ENCODE measurements around the gene GPD1L.
"Not testable (repeated sequence)": the region's sequence is repeated elsewhere in the genome, so short reads cannot be mapped to it uniquely, and the experiment has no call there.

GPD1L gene

DNA sequence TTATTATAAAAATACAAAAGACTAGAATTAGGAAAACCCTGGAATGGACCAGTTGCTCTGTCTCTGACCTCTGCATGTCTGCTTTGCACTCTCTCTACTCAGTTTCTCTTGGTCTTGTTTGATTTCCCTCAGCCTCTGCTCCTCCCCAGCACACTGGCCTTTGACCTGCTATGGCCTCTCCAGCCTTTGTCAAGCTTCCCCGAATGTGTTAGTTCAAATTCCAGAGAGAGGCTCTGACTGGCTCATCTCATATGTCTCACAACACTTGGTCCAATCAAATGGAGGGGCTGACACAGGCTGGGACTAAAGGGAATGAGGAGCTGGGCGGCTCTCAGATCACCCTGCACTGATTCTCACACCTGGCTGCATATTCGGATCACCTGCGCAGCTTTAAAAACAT lies 79.7 kb downstream of the GPD1L start:
- no peak for DNase-seq

GRCh38 chr3:32186876-32187275 lies 80.5 kb downstream of the GPD1L start:
- no peak for DNase-seq

DNA sequence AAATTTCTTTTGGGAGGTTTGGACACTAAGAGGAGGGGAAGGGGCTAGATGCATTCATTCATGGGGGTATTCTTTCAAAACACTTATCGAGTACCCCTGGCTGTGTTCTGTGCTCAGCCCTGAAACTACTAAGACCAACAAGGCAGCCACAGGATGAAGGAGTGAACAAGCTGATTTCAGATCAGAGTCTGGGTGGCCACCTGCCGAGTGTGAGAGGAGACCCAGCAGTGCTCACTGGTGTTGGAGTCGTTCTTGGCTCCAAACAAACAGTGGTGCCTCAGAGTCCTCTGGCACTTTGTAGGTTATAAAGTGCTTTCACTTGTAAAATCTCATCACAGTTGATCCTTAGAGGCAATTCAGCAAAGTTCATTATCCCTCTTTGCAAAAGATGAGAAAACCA lies 83.3 kb downstream of the GPD1L start:
- DNase-seq, result no peak

DNA sequence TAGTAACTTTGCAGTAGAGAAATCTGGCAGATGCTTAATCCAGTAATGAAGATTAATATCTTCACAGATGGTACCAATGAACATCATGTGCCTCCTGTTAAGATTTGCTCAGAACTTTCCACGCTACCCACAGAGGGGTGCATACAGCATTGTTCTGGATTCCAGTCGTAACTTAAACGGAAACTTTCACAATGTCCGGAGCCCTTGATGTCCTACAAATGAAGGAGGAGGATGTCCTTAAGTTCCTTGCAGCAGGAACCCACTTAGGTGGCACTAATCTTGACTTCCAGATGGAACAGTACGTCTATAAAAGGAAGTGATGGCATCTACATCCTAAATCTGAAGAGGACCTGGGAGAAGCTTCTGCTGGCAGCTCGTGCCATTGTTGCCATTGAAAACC lies 84.1 kb downstream of the GPD1L start:
- DNase-seq, result not testable (repeated sequence)

DNA sequence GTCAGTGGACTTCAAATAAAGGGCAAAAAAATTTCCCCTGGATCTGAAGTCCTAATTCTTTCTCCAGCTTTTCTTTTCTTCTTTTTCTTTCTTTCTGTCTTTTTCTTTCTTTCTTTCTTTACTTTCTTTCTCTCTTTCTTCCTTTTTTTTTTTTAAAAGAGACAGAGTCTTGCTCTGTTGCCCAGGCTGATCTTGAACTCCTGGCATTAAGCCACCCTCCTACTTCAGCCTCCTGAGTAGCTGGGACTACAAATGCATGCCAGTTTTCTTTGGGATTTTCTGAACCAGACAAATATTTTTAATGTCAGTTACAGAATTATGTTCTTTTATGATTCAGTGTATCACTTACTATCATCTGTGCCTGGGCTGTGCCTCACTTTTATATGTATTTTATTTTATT lies 86.7 kb downstream of the GPD1L start:
- DNase-seq, result no peak

DNA sequence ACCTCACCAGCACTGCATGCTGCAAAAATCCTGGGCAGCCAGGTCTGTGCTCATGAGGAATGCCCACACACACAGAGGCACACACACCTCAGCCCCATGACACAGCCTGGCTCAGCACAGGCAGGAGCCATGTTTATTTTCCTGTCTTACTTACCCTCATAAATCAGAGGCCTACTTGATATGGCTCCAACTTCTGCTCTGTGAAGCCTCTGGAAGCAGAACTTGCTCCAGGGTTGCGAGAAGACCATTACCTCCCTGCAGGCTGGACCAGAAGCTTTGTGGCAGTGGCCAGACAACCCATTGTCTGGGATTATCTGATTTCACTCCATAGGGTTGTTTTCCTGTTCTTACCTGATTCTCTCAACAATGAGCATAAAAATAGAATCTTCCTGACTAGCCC lies 88.2 kb downstream of the GPD1L start:
- DNase-seq, result no peak

DNA sequence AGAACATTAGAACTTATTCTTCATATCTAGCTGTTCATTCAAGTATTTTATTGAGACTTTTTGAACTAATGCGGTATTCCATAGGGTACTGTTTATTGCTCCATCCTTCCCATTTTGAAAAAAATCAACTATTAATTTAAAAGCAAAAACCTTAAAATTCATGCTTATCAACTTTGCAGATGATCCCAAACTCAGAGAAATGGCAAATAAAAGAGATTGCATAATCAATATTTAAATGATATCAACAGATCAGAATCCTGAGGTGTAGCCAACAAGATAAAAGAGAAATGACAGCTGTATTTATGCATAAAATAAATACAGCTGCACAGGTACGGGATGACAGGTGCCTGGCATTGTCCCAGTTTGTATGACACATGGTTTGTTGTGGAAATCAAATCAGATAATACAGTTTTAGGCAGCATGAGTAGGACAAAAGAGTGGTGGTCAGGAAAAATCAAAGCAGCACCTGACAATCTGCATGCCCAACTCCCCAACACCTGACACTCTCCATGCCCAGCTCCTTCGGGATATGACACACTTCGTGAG lies 89.6 kb downstream of the GPD1L start:
- no peak for DNase-seq

- DNase-seq, result no peak
Observed at GRCh38 chr3:32197991-32198390, 91.6 kb downstream of the GPD1L start.

DNA sequence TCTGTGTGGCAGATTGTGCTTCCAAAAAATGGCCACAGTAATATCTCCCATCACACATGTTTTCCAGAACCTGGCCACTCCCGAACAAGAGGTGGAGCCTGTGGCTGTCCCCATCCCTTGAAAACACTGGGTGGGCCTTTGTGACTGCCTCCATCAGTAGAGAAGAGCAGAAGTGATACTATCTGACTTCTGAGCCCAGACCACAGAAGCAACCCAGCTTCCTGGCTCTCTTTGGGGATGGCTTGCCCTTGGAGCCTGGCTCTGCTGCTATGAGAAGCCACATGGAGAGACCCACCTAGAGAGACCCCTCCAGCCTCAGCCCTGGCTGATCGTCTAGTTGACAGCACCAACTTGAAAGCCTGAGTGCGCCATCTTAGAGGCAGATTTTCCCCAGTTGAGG lies 92.3 kb downstream of the GPD1L start:
- DNase-seq, result no peak

DNA sequence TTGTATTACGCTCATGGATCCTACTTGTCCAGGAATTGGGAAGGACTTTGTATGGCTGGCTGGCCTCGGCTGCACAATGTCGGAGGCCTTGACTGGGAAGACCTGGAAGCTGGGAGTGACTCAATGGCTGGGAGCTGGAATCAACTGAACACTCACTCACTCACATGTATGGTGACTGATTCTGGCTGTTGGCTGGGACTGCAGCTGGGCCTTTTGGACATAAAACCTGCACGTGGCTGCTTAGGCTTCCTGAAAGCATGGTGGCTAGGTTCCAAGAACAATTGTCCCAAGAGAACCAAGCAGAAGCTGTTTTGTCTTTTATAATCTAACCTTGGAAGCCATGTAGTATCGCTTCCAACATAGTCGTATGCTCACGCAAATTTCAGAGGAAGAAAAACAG lies 94.1 kb downstream of the GPD1L start:
- no peak for DNase-seq

- no peak for DNase-seq
Observed at GRCh38 chr3:32200992-32201758, 94.8 kb downstream of the GPD1L start.

- no peak for DNase-seq
Observed at GRCh38 chr3:32202496-32202895, 96.1 kb downstream of the GPD1L start.

GRCh38 chr3:32203854-32204253 lies 97.4 kb downstream of the GPD1L start:
- no peak for DNase-seq

DNA sequence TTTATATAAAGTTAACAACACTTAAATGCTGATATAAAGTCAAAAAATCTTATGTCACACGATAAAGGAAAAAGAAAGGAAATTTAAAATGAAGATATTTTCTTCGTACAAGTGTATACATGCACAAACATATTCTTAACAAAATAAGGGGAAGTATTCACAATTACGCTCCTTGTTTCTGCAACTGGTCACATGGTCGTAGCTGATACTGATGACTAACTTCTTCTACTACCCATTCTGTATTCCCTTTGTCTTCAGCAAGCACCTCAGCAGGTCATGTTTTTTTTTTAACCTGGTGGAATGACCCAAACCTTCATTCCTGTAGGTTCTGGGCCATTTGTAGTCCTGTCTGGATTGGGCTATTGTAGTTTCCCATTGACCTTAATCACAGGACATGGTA lies 102.0 kb downstream of the GPD1L start:
- DNase-seq, result no peak

DNA sequence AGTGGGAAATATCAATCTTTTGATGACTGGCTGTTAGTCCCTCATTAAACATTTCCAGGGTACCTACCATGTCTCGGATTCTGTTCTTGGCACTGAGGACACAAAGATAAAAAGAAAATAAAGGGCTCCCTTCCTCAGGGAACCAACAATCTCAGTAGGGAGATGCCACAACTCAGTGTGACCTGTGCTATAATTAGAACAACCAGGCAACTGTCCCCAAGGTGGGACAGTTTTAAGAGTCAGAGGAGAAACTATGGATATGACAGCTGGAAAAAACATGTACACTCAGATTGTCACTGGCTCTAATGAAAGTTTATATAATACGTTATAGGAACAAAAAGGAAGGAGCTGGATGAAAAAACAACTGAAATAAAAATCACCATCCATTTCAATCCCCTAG lies 108.8 kb downstream of the GPD1L start:
- no peak for DNase-seq

- no peak for DNase-seq
Observed at GRCh38 chr3:32216172-32216783, 109.9 kb downstream of the GPD1L start.

- no peak for DNase-seq
Observed at GRCh38 chr3:32217339-32217738, 110.9 kb downstream of the GPD1L start.
